SK-N-SH treated with all-trans-retinoic acid at 6 μM for 48 hours (cell line): ENCODE data around the gene SOAT2.

Experiments used
- ATAC-seq: fragments of 200-7000 bp; cut with Tn5 transposase; 3 replicates; pipeline ENCODE4 v1.9.1; 2020; ENCODE audit warnings: mild to moderate bottlenecking, moderate library complexity
- ARNTL ChIP-seq: fragments of 450-650 bp; formaldehyde crosslinking; IDR thresholded peaks from 2 replicates; pipeline ENCODE4 v1.5.0; 2020; ENCODE audit warnings: low read depth, mild to moderate bottlenecking, moderate library complexity, borderline replicate concordance
- BACH2 ChIP-seq: fragments of 250-450 bp; sonication (Bioruptor Pico); IDR thresholded peaks from 2 replicates; pipeline ENCODE4 v1.9.0; 2021; ENCODE audit warnings: mild to moderate bottlenecking, borderline replicate concordance
- CSDC2 ChIP-seq: fragments of 250-450 bp; sonication (Bioruptor Pico); IDR thresholded peaks from 2 replicates; pipeline ENCODE4 v1.5.0; 2020; ENCODE audit warnings: mild to moderate bottlenecking, moderate library complexity
- CSRNP3 ChIP-seq: fragments of 250-450 bp; sonication (Bioruptor Pico); IDR thresholded peaks from 2 replicates; pipeline ENCODE4 v1.5.1; 2021; ENCODE audit warnings: mild to moderate bottlenecking, moderate library complexity
- ESRRG ChIP-seq: fragments of 250-450 bp; sonication (Bioruptor Pico); IDR thresholded peaks from 2 replicates; pipeline ENCODE4 v1.6.1; 2021; ENCODE audit warnings: mild to moderate bottlenecking
- GLIS3 ChIP-seq: fragments of 250-450 bp; sonication (Bioruptor Pico); IDR thresholded peaks from 2 replicates; pipeline ENCODE4 v1.5.0; 2020; ENCODE audit warnings: mild to moderate bottlenecking, moderate library complexity
- OSR1 ChIP-seq: fragments of 250-450 bp; sonication (Bioruptor Pico); IDR thresholded peaks from 2 replicates; pipeline ENCODE4 v1.8.0; 2022; ENCODE audit warnings: moderate library complexity, mild to moderate bottlenecking, inconsistent platforms
- RARB ChIP-seq: fragments of 250-450 bp; sonication (Bioruptor Pico); IDR thresholded peaks from 2 replicates; pipeline ENCODE4 v1.8.0; 2021; ENCODE audit warnings: mild to moderate bottlenecking, moderate library complexity
- SNAI2 ChIP-seq: fragments of 250-450 bp; sonication (Bioruptor Pico); IDR thresholded peaks from 2 replicates; pipeline ENCODE4 v1.5.0; 2020; ENCODE audit warnings: mild to moderate bottlenecking, moderate library complexity
- TCF4 ChIP-seq: fragments of 250-450 bp; sonication (Bioruptor Pico); IDR thresholded peaks from 2 replicates; pipeline ENCODE4 v1.8.0; 2021; ENCODE audit warnings: mild to moderate bottlenecking, moderate library complexity, borderline replicate concordance
- TOX ChIP-seq: fragments of 250-450 bp; sonication (Bioruptor Pico); IDR thresholded peaks from 2 replicates; pipeline ENCODE4 v1.8.0; 2021; ENCODE audit warnings: mild to moderate bottlenecking, moderate library complexity, borderline replicate concordance
- TSHZ2 ChIP-seq: fragments of 250-450 bp; sonication (Bioruptor Pico); IDR thresholded peaks from 2 replicates; pipeline ENCODE4 v1.5.0; 2020; ENCODE audit warnings: mild to moderate bottlenecking, moderate library complexity
- ZC3H10 ChIP-seq: fragments of 250-450 bp; sonication (Bioruptor Pico); IDR thresholded peaks from 2 replicates; pipeline ENCODE4 v1.5.1; 2021; ENCODE audit warnings: mild to moderate bottlenecking, moderate library complexity
- ZFP3 ChIP-seq: fragments of 250-450 bp; sonication (Bioruptor Pico); IDR thresholded peaks from 2 replicates; pipeline ENCODE4 v1.5.0; 2020; ENCODE audit warnings: mild to moderate bottlenecking, moderate library complexity
- ZFP30 ChIP-seq: fragments of 450-650 bp; formaldehyde crosslinking; IDR thresholded peaks from 2 replicates; pipeline ENCODE4 v1.5.0; 2022; ENCODE audit warnings: mild to moderate bottlenecking, moderate library complexity
- ZNF565 ChIP-seq: fragments of 450-650 bp; formaldehyde crosslinking; conservative IDR thresholded peaks from 2 replicates; pipeline ENCODE4 v1.5.0; 2020; ENCODE audit warnings: low read depth, mild to moderate bottlenecking, moderate library complexity
- ZNF70 ChIP-seq: fragments of 450-650 bp; formaldehyde crosslinking; IDR thresholded peaks from 2 replicates; pipeline ENCODE4 v1.5.0; 2020; ENCODE audit warnings: mild to moderate bottlenecking, moderate library complexity
- ZNF8 ChIP-seq: fragments of 450-650 bp; formaldehyde crosslinking; IDR thresholded peaks from 2 replicates; pipeline ENCODE4 v1.5.0; 2020; ENCODE audit warnings: mild to moderate bottlenecking, moderate library complexity
- TF ChIP-seq, protein P1 (sequence below): fragments of 250-450 bp; sonication (Bioruptor Pico); IDR thresholded peaks from 2 replicates; pipeline ENCODE4 v1.8.0; 2020; ENCODE audit warnings: mild to moderate bottlenecking, moderate library complexity, borderline replicate concordance
- TF ChIP-seq, protein P2 (sequence below): fragments of 250-450 bp; sonication (Bioruptor Pico); IDR thresholded peaks from 2 replicates; pipeline ENCODE4 v1.8.0; 2021; ENCODE audit warnings: low read depth, mild to moderate bottlenecking, moderate library complexity, borderline replicate concordance

SOAT2 gene

GRCh38 chr12:53097207-53097563 is 6.1 kb upstream of the SOAT2 start:
- TF ChIP-seq, protein P1, sequence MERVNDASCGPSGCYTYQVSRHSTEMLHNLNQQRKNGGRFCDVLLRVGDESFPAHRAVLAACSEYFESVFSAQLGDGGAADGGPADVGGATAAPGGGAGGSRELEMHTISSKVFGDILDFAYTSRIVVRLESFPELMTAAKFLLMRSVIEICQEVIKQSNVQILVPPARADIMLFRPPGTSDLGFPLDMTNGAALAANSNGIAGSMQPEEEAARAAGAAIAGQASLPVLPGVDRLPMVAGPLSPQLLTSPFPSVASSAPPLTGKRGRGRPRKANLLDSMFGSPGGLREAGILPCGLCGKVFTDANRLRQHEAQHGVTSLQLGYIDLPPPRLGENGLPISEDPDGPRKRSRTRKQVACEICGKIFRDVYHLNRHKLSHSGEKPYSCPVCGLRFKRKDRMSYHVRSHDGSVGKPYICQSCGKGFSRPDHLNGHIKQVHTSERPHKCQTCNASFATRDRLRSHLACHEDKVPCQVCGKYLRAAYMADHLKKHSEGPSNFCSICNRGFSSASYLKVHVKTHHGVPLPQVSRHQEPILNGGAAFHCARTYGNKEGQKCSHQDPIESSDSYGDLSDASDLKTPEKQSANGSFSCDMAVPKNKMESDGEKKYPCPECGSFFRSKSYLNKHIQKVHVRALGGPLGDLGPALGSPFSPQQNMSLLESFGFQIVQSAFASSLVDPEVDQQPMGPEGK: peak; percentile 19; the same call in 1 of the 2 replicates
- TF ChIP-seq GLIS3 (CRISPR knock-in tag): no peak
- peak; percentile 18 for ATAC-seq

DNA sequence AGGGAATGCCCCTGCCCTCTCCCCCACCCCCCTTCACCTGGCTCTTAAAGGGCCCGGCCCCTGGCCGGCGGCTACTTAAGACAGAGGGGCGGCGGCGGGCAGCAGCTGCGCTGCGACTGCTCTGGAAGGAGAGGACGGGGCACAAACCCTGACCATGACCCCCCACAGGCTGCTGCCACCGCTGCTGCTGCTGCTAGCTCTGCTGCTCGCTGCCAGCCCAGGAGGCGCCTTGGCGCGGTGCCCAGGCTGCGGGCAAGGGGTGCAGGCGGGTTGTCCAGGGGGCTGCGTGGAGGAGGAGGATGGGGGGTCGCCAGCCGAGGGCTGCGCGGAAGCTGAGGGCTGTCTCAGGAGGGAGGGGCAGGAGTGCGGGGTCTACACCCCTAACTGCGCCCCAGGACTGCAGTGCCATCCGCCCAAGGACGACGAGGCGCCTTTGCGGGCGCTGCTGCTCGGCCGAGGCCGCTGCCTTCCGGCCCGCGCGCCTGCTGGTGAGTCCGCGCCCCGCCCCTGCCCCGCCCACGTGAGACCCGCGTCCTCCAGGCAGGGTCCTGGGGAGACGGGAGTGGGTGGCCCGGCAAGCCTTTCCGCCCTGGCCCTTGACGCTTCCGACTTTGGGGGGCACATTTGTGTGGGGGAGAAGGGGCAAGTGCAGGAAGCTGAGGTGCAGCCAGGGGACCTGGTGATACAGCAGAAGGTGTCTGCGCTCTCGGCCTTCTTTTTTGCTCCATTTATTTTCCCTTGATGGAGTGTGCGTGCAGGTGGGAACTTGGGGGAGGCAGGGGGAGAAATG is 5.5 kb upstream of the SOAT2 start, which contains the start of gene IGFBP6:
Gene IGFBP6 (plus strand): TSS at position 104 of the 790 bp plus-strand sequence. CDS start 51 bp downstream, at position 155.
- peak; percentile 83 for ATAC-seq
- TF ChIP-seq TOX (CRISPR knock-in tag) (no peak), CSRNP3 (CRISPR knock-in tag) (no peak), ZFP3 (CRISPR knock-in tag) (peak; percentile 82), OSR1 (CRISPR knock-in tag) (no peak), SNAI2 (CRISPR knock-in tag) (no peak), BACH2 (CRISPR knock-in tag) (no peak), ZNF8 (no peak), ARNTL (CRISPR knock-in tag) (no peak), ZFP30 (CRISPR knock-in tag) (no peak), ZNF565 (CRISPR knock-in tag) (no peak), TSHZ2 (CRISPR knock-in tag) (0 out of 2 replicates have a peak, but pooled peaks have one; percentile 33), CSDC2 (CRISPR knock-in tag) (0 out of 2 replicates have a peak, but pooled peaks have one; percentile 54), ZNF70 (CRISPR knock-in tag) (no peak), ESRRG (CRISPR knock-in tag) (no peak), GLIS3 (CRISPR knock-in tag) (no peak), RARB (CRISPR knock-in tag) (no peak)
- TF ChIP-seq, protein P1: 0 out of 2 replicates have a peak, but pooled peaks have one; percentile 3
- TF ChIP-seq, protein P2, sequence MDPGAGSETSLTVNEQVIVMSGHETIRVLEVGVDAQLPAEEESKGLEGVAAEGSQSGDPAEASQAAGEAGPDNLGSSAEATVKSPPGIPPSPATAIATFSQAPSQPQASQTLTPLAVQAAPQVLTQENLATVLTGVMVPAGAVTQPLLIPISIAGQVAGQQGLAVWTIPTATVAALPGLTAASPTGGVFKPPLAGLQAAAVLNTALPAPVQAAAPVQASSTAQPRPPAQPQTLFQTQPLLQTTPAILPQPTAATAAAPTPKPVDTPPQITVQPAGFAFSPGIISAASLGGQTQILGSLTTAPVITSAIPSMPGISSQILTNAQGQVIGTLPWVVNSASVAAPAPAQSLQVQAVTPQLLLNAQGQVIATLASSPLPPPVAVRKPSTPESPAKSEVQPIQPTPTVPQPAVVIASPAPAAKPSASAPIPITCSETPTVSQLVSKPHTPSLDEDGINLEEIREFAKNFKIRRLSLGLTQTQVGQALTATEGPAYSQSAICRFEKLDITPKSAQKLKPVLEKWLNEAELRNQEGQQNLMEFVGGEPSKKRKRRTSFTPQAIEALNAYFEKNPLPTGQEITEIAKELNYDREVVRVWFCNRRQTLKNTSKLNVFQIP (CRISPR knock-in tag): no peak

DNA sequence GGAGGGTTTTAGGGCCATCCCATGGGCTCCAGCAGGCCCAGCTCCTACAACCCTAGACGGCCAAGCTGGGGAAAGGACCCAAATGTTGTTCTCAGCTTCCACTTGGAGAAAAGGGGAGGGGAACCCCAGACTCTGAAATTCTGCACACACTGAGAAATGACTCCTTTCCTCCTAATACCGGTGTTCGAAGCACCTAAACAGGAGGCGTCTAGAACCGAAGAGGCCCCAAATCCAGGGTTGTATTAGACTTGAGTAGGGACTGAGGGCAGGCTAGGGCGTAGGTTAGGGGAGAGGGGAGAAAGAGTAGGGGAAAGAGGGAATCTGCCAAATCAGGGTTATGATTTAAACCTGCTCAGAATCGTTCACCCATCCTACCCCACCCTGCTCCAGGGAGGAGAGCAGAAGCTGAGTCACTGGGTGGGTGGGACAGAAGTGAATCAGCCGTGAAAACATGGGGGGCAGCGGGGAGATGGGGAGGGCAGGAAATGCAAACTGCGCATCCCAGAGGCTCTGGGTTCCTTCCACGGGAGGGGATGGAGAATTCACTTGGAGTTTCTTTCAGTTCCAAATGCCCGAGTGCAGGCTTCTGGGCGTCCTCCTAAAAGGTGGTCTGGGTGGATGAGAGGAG is 4.8 kb upstream of the SOAT2 start:
- ATAC-seq: peak; percentile 60
- TF ChIP-seq ZNF8: no peak
- TF ChIP-seq, protein P1: peak; percentile 93; the same call in 1 of the 2 replicates
- TF ChIP-seq TCF4: no peak
- no peak for TF ChIP-seq ZNF70 (CRISPR knock-in tag)
- no peak for TF ChIP-seq ZC3H10 (CRISPR knock-in tag)
- no peak for TF ChIP-seq ZFP30 (CRISPR knock-in tag)
- no peak for TF ChIP-seq BACH2 (CRISPR knock-in tag)
